ENCODE measurements around the gene RFTN2. TPM values are rescaled to one million over a fixed set of nuclear protein-coding genes. Genes with fewer than 3 reads are reported as not detected.

Gene RFTN2
- total RNA-seq, 4 donors from 2014 or later = 0.80 to 2.6 (median 1.7) TPM; not detected in 1

GRCh38 chr2:197668296-197668695 is 7.1 kb downstream of the RFTN2 start:
- TF ChIP-seq POLR2A (IDR thresholded peaks at IDR 0.05) = no peak
- no peak for TF ChIP-seq POLR2AphosphoS5 (IDR thresholded peaks at IDR 0.05)
- TF ChIP-seq, protein P1, sequence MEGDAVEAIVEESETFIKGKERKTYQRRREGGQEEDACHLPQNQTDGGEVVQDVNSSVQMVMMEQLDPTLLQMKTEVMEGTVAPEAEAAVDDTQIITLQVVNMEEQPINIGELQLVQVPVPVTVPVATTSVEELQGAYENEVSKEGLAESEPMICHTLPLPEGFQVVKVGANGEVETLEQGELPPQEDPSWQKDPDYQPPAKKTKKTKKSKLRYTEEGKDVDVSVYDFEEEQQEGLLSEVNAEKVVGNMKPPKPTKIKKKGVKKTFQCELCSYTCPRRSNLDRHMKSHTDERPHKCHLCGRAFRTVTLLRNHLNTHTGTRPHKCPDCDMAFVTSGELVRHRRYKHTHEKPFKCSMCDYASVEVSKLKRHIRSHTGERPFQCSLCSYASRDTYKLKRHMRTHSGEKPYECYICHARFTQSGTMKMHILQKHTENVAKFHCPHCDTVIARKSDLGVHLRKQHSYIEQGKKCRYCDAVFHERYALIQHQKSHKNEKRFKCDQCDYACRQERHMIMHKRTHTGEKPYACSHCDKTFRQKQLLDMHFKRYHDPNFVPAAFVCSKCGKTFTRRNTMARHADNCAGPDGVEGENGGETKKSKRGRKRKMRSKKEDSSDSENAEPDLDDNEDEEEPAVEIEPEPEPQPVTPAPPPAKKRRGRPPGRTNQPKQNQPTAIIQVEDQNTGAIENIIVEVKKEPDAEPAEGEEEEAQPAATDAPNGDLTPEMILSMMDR (IDR thresholded peaks at IDR 0.05) = no peak
- no peak for TF ChIP-seq EP300 (IDR thresholded peaks at IDR 0.05; ENCODE audit: low read depth)
- no peak for DNase-seq
- Histone ChIP-seq H3K27me3 (no peaks in the 10 kb centered on the region), H3K9me3 (peaks cover 6 to 8% of the 10 kb centered on the region in 2 donors), H3K36me3 (no peaks in the 10 kb centered on the region), H3K4me3 (no peak overlapping the region), H3K4me1 (no peaks in the 10 kb centered on the region), H3K27ac (no peak overlapping the region)
- in situ Hi-C loops (cut with MboI; ENCODE audit: low pct_ligation_motif_present in 1 of 4, low pct_unique_long_range_greater_than_20kb in 1 of 4, low sequenced_read_pairs in 3 of 4) (no loop called here), intact Hi-C loops (cut with DNase I; ENCODE audit: low total_unique reads) (no loop called here)
- 83 to 100% methylated on average over 1 to 3 of the region's 3 CpGs for WGBS, 2 donors (ENCODE audit: low coverage in 1 of 2)

GRCh38 chr2:197666277-197666676 is 9.1 kb downstream of the RFTN2 start:
- H3K4me3 ChIP-seq = no peak overlapping the region
- no peak overlapping the region for H3K27ac ChIP-seq
- intact Hi-C loops (cut with DNase I; ENCODE audit: low total_unique reads) (no loop called here), in situ Hi-C loops (cut with MboI; ENCODE audit: low pct_ligation_motif_present in 1 of 4, low pct_unique_long_range_greater_than_20kb in 1 of 4, low sequenced_read_pairs in 3 of 4) (no loop called here)
- H3K9me3 ChIP-seq = peaks cover 12 to 13% of the 10 kb centered on the region in 2 donors
- H3K36me3 ChIP-seq = no peaks in the 10 kb centered on the region
- TF ChIP-seq POLR2A (IDR thresholded peaks at IDR 0.05) (no peak), EP300 (IDR thresholded peaks at IDR 0.05; ENCODE audit: low read depth) (no peak), POLR2AphosphoS5 (IDR thresholded peaks at IDR 0.05) (no peak)
- TF ChIP-seq, protein P1 (IDR thresholded peaks at IDR 0.05) = no peak
- no peaks in the 10 kb centered on the region for H3K4me1 ChIP-seq
- no peaks in the 10 kb centered on the region for H3K27me3 ChIP-seq
- DNase-seq = no peak

DNA sequence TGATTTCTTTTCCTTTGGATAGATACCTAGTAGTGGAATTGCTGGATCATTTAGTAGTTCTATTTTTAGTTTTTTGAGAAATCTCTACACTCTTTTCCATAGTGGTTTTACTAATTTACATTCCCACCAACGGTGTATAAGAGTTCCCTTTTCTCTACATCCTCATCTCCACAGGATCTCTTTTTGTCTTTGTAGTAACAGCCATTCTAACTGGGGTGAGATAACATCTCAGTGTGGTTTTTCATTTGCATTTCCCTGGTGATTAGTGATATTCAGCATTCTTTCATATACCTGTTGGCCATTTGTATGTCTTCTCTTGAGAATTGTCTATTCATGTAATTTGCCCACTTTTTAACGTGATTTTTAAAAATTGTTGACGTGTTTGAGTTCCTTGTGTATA is 13.8 kb downstream of the RFTN2 start:
- Histone ChIP-seq H3K4me3 (no peak overlapping the region), H3K27me3 (no peaks in the 10 kb centered on the region), H3K9me3 (peaks cover 6 to 12% of the 10 kb centered on the region in 2 donors), H3K4me1 (no peaks in the 10 kb centered on the region), H3K36me3 (no peaks in the 10 kb centered on the region), H3K27ac (no peak overlapping the region)
- 79 to 80% methylated on average over 3 of the region's 3 CpGs for whole genome bisulfite sequencing, 2 donors (ENCODE audit: low coverage in 1 of 2)
- TF ChIP-seq EP300 (IDR thresholded peaks at IDR 0.05; ENCODE audit: low read depth) (no peak), POLR2AphosphoS5 (IDR thresholded peaks at IDR 0.05) (no peak), POLR2A (IDR thresholded peaks at IDR 0.05) (no peak)
- TF ChIP-seq, protein P1 (IDR thresholded peaks at IDR 0.05) = no peak
- intact Hi-C loops (cut with DNase I; ENCODE audit: low total_unique reads) (no loop called here), in situ Hi-C loops (cut with MboI; ENCODE audit: low pct_ligation_motif_present in 1 of 4, low pct_unique_long_range_greater_than_20kb in 1 of 4, low sequenced_read_pairs in 3 of 4) (no loop called here)
- DNase-seq = no peak

DNA sequence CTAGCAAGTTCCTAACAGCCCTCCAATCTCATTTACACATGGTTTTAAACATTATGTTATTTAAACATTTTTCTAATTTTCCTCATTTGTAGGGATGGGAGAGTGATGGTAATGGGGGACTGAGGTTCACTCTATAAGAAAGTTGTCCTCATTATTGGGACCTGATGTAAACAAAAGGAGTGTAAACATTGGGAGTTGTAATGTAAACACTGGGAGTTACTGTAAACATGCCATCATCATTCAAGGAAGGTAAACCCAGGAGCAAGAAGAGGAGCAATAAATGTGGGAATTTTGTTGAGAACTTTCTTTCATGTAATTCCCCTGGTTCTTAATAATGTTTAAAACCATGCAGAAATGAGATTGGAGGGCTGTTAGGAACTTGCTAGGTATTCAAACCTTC is 17.8 kb downstream of the RFTN2 start:
- in situ Hi-C loops (cut with MboI; ENCODE audit: low pct_ligation_motif_present in 1 of 4, low pct_unique_long_range_greater_than_20kb in 1 of 4, low sequenced_read_pairs in 3 of 4) (no loop called here), intact Hi-C loops (cut with DNase I; ENCODE audit: low total_unique reads) (no loop called here)
- H3K36me3 ChIP-seq = no peaks in the 10 kb centered on the region
- no peaks in the 10 kb centered on the region for H3K4me1 ChIP-seq
- H3K27ac ChIP-seq = no peak overlapping the region
- H3K27me3 ChIP-seq = no peaks in the 10 kb centered on the region
- no peak overlapping the region for H3K4me3 ChIP-seq
- peaks cover 0 to 3% of the 10 kb centered on the region in 2 donors for H3K9me3 ChIP-seq
- TF ChIP-seq POLR2AphosphoS5 (IDR thresholded peaks at IDR 0.05) = no peak
- TF ChIP-seq POLR2A (IDR thresholded peaks at IDR 0.05) = no peak
- TF ChIP-seq EP300 (IDR thresholded peaks at IDR 0.05; ENCODE audit: low read depth) = no peak
- TF ChIP-seq, protein P1 (IDR thresholded peaks at IDR 0.05) = no peak
- no peak for DNase-seq
